ENCODE data around the gene FGFRL1.
"Not testable (repeated sequence)": the region's sequence is repeated elsewhere in the genome, so short reads cannot be mapped to it uniquely, and the experiment has no call there.

FGFRL1 gene

GRCh38 chr4:972651-973424 lies 38.6 kb upstream of the FGFRL1 start:
- no peak for DNase-seq (ENCODE audit: low read depth)
- peak overlapping the region; percentile 78 for H3K4me3 ChIP-seq (ENCODE audit: low read depth, low read length)

DNA sequence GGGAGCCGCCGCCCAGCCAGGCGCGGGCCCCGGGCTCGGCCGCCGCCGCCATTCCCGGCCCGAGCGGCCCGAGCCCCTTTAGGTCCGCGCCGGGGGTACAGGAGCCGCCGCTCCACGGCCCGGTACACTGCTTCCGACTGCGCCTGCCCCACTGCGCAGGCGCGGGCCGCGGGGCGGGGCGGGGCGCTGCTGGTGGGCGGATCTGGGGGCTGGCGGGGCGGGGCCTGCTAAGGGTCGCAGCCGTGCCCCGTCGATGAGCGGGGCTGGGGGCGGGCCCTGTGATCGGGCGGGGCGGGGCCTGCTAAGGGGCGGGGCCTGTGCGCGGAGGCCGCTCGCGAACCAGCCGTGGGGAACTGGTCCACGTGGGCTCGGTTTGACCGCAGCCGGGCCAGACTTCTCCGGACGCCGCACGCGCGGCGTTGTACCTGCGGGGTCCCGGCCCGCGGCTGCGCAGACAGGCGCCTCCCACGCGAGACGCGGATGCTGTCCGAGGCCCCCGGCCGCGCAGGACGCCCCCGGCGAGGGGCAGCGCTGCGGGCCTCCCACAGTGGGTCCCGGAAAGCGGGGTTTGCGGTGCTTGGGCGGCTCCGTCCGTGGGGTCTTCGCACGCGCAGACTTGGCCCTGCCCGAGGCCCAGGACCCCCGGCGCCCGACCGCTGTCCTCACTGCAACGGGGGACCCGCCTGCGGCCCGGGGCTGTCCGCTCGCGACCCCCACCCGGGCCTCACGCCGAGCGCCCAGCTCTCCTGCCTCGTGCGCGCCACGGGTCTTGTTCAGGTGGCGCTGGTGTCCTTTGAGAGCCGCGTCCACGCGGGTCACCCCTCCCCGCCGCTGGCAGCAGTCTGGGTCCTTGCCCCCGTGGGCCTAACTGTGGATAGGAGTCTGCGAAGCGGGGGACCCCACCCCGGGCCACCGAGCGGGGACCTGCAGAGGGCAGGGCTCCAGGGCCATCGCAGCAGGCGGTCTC lies 37.7 kb upstream of the FGFRL1 start, which contains the start of gene DGKQ:
Gene DGKQ (minus strand): TSS at position 139 of the 967 bp plus-strand sequence. CDS start 87 bp downstream, at position 52.
- H3K4me3 ChIP-seq (ENCODE audit: low read depth, low read length), result peak within 1 kb of the TSS; percentile 78
- DNase-seq (ENCODE audit: low read depth), result no peak

DNA sequence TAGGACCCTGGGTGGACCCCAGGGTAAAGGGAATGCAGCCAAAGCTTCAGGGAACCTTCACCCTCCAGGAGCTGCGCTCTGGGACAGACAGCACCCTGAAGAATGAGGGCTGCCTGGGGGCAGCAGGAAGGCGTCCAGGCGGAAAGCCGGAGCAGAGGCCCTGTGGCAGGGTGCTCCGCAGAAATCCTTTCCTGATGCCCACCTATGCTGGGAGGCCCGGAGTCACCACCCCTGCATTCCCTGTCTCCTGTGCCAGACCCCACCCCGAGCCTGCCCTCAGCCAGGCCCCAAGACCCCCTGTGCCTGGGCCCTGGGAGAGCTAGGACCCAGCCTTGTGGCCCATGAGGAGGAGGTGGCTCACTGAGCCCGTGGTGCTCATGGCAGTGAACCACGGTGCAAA lies 36.8 kb upstream of the FGFRL1 start:
- H3K4me3 ChIP-seq (ENCODE audit: low read depth, low read length), result no peak overlapping the region
- no peak for DNase-seq (ENCODE audit: low read depth)

DNA sequence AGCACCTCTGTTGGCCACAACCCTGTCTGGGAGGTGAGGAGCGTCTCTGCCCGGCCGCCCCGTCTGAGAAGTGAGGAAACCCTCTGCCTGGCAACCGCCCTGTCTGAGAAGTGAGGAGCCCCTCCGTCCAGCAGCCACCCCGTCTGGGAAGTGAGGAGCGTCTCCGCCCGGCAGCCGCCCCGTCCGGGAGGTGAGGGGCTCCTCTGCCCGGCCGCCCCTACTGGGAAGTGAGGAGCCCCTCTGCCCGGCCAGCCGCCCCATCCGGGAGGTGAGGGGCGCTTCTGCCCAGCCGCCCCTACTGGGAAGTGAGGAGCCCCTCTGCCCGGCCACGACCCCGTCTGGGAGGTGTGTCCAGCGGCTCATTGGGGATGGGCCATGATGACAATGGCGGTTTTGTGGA lies 35.4 kb upstream of the FGFRL1 start:
- H3K4me3 ChIP-seq (ENCODE audit: low read depth, low read length); DNase-seq (ENCODE audit: low read depth): not testable (repeated sequence)

- DNase-seq (ENCODE audit: low read depth), result no peak
- H3K4me3 ChIP-seq (ENCODE audit: low read depth, low read length), result no peak overlapping the region
Measured at GRCh38 chr4:978957-979701, 32.3 kb upstream of the FGFRL1 start.

DNA sequence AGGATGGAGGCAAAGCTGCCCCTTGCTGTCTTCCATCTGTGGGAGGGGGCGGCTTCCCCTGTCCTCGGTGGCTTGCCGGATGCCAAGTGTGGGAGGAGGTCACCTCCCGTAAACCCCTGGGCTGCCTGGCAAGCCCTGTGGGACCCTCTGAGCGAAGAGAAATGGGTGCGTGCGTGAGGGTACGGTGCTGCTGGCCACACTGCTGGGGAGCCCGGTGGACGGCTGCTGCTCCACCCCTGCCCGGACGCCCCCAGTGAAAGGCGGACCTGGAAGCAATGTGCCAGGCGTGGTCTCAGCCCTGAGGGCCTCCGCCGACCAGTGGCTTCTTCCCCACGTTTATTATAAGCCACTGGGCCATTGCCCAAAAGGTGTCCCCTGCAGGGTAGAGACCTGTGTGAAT lies 29.1 kb upstream of the FGFRL1 start:
- DNase-seq (ENCODE audit: low read depth), result no peak
- H3K4me3 ChIP-seq (ENCODE audit: low read depth, low read length), result no peak overlapping the region

GRCh38 chr4:982814-983213 lies 28.6 kb upstream of the FGFRL1 start:
- no peak for DNase-seq (ENCODE audit: low read depth)
- no peak overlapping the region for H3K4me3 ChIP-seq (ENCODE audit: low read depth, low read length)

DNA sequence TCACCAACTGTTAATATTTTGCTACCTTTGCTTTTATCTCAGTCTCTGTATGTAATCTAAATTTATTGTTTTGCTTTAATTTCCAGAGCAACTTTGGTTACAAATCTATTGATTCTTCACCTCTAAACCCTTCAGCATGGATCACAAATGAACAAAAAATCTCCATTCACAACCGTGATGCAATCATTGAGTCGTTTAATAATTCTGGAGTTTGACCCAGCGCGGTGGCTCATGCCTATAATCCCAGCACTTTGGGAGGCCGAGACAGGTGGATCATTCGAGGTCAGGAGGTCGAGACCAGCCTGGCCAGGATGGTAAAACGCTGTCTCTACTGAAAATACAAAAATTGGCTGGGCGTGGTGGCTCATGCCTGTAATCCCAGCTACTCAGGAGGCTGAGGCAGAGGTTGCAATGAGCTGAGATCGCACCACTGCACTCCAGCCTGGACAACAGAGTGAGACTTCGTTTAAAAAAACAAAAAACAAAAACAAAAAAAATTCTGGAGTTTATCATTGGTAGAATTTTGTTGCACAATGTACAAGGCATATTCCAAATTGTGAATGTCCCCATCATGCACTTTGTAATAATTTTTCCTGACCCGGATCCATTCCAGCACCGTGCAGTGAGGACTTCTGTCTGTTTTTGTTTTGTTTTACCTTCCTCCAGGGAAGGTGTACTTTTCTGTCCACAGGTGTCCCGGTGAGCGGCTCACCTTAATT lies 26.9 kb upstream of the FGFRL1 start:
- H3K4me3 ChIP-seq (ENCODE audit: low read depth, low read length), result peak overlapping the region; percentile 20
- no peak for DNase-seq (ENCODE audit: low read depth)

DNA sequence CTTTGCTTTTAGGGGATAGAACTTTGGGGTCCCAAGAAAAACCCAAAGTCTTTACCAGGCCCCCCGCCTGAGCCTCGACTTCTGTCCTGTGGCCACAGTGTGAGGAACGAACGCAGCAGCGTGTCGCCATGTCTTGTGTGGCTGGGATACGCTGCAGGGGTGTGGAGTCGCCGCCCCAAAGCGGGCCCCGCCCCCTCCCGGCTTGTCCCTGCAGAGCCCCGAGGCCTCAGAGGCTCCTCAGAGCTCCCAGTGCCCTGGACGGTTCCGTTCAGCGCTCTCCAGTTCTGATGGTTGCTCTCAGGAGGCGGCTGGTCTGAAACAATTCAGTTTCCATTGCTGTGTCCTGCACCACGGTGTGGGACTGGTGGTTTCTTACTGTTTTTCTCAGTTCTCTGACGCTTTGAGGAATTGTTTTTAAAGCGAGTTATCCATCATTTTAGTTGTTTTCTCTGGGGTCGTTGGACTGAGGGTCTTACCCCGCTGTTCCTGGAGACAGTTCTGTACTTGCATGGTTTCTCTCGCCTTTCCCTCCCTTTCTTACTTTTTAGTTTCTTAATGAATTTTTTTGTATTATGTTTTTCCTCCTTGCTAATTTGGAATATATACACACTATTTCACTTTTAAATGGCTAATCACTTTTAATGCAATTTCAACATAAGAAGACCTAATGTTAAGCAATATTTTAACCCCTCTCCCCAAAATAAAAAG lies 26.1 kb upstream of the FGFRL1 start:
- DNase-seq (ENCODE audit: low read depth), result no peak
- H3K4me3 ChIP-seq (ENCODE audit: low read depth, low read length), result peak overlapping the region; percentile 20

GRCh38 chr4:986428-986878 lies 25.0 kb upstream of the FGFRL1 start:
- DNase-seq (ENCODE audit: low read depth), result no peak
- H3K4me3 ChIP-seq (ENCODE audit: low read depth, low read length), result peak overlapping the region; percentile 68

DNA sequence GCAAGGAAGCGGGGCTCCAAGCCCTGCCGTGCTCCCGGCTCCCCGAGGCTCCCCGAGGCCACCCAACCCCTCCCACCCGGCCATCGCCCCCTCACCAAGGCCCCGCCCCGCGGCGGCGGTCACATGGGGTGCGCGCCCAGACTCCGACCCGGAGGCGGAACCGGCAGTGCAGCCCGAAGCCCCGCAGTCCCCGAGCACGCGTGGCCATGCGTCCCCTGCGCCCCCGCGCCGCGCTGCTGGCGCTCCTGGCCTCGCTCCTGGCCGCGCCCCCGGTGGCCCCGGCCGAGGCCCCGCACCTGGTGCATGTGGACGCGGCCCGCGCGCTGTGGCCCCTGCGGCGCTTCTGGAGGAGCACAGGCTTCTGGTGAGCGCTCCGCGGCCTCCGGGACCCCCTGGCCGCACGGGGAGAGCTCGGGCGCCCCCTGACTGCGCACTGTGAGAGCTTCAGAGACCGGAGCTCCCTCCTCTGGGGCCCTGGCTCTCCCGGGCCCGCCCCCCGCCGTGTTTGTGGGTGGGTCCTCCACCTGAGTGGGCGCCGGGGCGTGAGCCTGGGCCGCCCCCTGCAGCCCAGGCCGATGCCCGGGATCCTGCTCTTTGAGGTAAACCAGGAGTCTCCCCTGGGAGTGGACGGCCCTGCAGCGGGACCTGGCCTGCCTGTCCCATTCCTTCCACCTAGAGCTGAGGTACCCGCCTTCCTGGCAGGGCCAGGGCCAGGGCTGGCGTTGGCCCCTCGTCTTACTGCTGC lies 24.4 kb upstream of the FGFRL1 start, which contains the start of gene IDUA:
Gene IDUA (plus strand): TSS at position 166 of the 745 bp plus-strand sequence. CDS start 41 bp downstream, at position 207.
- no peak for DNase-seq (ENCODE audit: low read depth)

DNA sequence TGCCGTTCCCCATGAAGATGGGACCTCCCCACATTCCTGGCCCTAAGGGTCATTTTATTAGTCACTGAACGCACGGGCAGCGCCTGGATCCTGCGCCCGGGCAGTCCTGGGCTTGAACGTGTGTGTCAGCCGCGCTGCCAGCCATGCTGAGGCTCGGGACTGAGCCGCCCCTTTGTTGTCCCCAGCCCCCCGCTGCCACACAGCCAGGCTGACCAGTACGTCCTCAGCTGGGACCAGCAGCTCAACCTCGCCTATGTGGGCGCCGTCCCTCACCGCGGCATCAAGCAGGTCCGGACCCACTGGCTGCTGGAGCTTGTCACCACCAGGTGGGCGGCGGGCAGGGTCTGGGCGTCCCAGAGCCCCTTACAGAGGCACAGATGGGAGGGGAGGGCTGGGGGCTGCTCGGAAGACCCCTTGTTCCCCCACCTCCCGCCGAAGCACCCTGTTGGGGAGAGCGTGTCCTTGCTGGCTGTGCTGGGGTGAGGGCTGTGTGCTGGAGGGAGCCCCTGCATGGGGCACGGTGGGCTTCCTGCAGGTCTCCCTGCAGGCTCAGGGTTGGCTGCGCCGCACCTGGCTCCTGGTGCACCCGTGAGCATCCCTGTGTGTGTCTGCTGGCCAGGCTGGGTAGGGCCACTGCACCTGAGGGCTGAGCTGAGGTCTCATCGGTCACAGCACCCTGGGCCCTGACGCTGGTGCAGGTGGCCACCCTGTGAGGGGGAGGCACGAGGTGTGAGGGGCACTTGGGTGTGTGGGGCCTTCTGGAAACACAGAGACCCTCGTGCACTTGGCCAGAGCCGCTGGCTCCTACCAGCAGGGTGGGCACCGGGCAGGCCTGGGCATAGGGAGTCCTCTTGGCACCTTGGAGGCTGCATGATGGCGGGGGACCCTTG lies 23.6 kb upstream of the FGFRL1 start:
- DNase-seq (ENCODE audit: low read depth), result no peak
- peak overlapping the region; percentile 68 for H3K4me3 ChIP-seq (ENCODE audit: low read depth, low read length)

More for the DNA sequence above, 24.4 kb upstream of the FGFRL1 start, which contains the start of gene IDUA:
- peak within 1 kb of the TSS; percentile 68 for H3K4me3 ChIP-seq (ENCODE audit: low read depth, low read length)

GRCh38 chr4:988726-989721 lies 22.4 kb upstream of the FGFRL1 start:
- DNase-seq (ENCODE audit: low read depth), result no peak
- no peak overlapping the region for H3K4me3 ChIP-seq (ENCODE audit: low read depth, low read length)

DNA sequence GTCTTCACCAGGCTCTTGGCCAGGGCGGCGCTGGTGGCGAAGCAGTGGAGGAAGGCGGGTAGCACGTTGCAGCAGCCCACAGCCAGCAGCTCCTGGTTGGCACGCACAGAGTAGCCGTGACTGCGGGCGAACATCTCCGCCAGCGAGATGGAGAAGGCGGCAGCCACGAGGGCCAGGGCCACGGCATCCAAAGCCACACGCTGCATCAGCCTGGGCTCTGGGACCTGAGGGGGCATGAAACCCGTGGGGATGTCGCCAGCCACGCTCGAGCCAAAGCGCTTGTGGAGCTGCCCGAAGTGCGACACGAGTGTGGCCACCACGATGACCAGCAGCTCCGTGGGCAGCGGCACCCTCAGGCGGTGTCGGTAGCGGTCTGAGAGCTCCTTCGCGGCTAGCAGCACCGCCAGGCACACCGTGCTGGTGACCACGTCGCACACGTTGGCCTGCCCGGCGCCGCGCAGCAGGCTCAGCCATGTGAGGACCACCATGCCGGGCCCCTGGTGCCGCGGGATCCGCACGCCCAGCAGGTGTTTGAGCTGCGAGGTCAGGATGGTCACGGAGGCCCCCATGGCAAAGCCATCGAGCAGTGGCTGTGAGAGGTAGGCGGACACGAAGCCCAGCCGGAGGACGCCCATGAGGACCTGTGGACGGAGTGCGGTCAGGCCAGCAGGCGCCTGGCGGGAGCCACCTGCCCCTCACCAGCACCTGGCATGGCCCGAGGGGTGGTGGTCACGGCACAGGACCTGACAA lies 21.5 kb upstream of the FGFRL1 start:
- DNase-seq (ENCODE audit: low read depth), result no peak
- H3K4me3 ChIP-seq (ENCODE audit: low read depth, low read length), result no peak overlapping the region
